Peyer's patch (tissue), 4 donors: ENCODE measurements around the gene FBXO31.

Source experiments
- POLR2A ChIP-seq, 2 donors: fragments of 450-650 bp; IDR thresholded peaks; one replicate each; pipeline ENCODE4 v1.5.1; 2017; ENCODE audit warnings: antibody characterized with exemption in 2 of 2, mild to moderate bottlenecking in 2 of 2, moderate library complexity in 2 of 2
- TF ChIP-seq, protein P1 (sequence below), 6 experiments: fragments of 450-650 bp in 4 of 6; fragments of 200-600 bp in 2 of 6; sonication (generic) in 1 of 6; IDR thresholded peaks; one replicate each; pipeline ENCODE4 v1.5.1; 2017 to 2019; ENCODE audit warnings: antibody characterized with exemption in 6 of 6, mild to moderate bottlenecking in 3 of 6, moderate library complexity in 1 of 6

- TF ChIP-seq, protein P1, sequence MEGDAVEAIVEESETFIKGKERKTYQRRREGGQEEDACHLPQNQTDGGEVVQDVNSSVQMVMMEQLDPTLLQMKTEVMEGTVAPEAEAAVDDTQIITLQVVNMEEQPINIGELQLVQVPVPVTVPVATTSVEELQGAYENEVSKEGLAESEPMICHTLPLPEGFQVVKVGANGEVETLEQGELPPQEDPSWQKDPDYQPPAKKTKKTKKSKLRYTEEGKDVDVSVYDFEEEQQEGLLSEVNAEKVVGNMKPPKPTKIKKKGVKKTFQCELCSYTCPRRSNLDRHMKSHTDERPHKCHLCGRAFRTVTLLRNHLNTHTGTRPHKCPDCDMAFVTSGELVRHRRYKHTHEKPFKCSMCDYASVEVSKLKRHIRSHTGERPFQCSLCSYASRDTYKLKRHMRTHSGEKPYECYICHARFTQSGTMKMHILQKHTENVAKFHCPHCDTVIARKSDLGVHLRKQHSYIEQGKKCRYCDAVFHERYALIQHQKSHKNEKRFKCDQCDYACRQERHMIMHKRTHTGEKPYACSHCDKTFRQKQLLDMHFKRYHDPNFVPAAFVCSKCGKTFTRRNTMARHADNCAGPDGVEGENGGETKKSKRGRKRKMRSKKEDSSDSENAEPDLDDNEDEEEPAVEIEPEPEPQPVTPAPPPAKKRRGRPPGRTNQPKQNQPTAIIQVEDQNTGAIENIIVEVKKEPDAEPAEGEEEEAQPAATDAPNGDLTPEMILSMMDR (IDR thresholded peaks at IDR 0.05), result no peak
- no peak for TF ChIP-seq POLR2A (IDR thresholded peaks at IDR 0.05)
Observed at GRCh38 chr16:87321336-87322107, 62.1 kb downstream of the FBXO31 start.
